Posterior vena cava (tissue), 2 donors: ENCODE results near the gene RIOK1. TPM values are rescaled to one million over a fixed set of nuclear protein-coding genes. Genes with fewer than 3 reads are reported as not detected.
"Not testable (repeated sequence)": the region's sequence is repeated elsewhere in the genome, so short reads cannot be mapped to it uniquely, and the experiment has no call there.

ENCODE experiments used
- DNase-seq: peaks from one replicate; pipeline ENCODE4 v3.0.0-alpha.2; 2020; ENCODE audit warnings: low spot score
- intact Hi-C, 2 donors: fragments of 100-400 bp; cut with DNase I; formaldehyde crosslinking; loops; one replicate each; pipeline versions ENCODE4 v1.14.1 to v1.14.2; 2022 to 2023
- total RNA-seq, 2 donors: library from RNA; stranded (reverse); fragmentation: NEBNext Ultra II Directional; extraction: Animal tissue kit (Norgen Biotek cat#: 25700); gene quantifications; one replicate each; pipeline ENCODE4 v1.2.1, GENCODE V29; 2021
- donor health status: DM: yes; HTN: yes; CAD: no.
- donor health status: DM: yes; HTN: yes; CAD: no.

The RIOK1 gene
- total RNA-seq, 2 donors from 2014 or later = 18.9 to 20.7 TPM

DNA sequence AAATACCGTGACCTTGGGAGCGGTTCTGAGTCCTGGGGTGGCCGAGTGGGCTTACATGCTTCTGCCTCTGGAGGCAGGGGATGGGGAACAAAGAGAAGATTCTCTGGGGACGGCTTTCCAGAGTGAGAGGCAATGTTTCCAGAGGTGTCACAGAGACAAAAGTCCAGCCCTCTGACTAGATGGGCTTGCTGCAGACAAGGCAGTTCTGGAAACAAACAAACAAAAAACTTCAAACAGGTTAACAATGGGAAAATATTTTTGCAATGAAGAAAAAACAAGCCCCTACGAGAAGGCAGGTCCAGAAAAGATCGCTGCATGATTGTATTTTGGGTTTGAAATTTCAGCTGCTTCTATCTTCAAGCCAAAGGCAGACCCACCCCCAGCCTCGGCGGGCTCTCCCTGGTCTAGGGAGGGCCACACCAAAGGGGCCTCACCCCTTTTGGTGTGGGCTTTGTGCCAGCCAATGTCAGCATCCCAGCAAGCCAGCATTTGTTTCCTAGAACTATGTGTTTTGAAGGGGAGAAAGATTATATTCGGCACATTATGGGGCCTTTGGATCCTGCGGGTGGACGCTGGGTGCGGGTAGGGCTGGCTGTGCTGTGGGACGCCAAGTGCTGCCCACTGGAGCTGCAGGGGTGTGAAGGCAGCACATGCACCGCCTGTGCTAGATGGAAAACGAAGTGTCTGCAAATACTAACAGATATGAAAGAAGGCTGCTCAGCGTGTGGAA, 42.9 kb downstream of the RIOK1 start:
- no peak for DNase-seq
- intact Hi-C loops = no loop called here

DNA sequence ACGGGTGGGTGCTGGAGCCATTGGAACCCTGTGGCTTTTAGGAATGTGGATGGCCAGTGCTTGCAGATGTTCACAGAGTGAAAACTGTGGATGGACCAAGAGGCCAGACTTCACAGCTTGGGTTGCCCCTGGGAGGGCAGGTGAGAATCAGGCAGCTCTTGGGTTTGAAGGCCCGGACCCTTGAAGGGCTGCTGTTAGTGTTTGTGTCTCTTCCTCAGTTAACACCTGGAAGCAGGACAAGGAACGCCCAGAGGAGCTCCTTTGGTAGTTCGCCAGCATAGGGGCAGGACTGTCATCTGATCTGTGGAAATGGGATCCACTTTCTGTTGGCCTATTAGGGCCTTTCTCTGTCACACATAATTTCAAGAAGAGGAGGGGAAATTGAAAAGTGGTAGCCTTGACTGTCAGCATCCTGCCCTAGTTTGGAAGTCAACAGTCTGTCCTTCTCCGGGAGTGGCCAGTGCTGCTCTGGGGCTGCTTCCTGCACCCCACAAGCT, 43.6 kb downstream of the RIOK1 start:
- intact Hi-C loops = no loop called here
- no peak for DNase-seq

- DNase-seq = no peak
- intact Hi-C loops = no loop called here
These were observed 45.1 kb downstream of the RIOK1 start for GRCh38 chr6:7434672-7435071.

DNA sequence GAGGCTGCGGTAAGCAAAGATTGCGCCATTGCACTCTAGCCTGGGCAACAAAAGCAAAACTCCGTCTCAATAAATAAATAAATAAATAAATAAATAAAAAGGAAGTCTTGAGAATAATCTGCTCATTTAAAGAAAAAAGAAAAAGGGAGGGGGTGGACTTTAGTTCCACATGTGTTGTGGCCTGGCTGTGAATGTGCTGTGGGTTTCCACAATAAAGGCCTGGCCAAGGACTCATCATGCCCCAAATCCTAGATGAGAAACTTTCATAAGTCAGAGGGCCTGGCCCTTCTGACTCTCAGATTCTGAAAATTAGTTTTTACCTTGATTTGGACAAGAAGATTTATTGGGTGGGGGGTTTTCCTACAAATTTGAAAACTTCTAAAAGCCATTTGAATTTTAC, 48.4 kb downstream of the RIOK1 start:
- no peak for DNase-seq
- intact Hi-C loops = no loop called here

DNA sequence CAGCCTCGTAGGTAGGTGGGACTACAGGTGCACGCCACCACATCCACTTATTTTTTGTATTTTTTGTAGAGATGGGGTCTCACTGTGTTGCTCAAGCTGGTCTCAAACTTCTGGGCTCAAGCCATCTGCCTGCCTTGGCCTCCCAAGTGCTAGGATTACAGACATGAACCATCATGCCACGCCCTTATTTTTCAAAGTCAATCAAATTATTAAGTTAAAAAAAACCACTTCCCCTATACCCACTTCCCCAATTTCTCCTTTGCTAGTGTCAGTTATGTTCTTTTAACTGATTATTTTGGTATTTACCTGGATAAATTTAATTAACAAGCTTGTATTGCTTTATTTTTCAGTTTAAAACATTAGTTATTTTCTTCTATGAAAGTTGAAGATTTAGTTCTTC, 49.6 kb downstream of the RIOK1 start:
- no peak for DNase-seq
- intact Hi-C loops = no loop called here

DNA sequence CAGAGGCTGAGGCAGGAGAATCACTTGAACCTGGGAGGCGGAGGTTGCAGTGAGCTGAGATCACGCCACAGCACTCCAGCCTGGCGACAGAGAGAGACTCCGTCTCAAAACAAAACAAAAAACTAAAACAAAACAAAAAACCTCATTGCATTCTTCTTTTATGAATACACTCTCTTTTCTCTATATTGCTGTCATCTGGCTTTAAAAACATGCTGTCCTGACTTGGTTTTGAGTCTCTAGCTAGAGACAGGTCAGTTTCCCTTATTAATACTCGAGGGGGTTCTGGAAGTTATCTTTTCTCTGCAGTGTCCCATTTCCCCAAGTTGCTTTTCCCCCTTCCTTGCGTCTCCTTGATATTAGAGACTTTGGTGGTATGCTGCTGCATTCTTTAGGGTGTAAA, 50.9 kb downstream of the RIOK1 start:
- intact Hi-C loops = no loop called here
- no peak for DNase-seq

GRCh38 chr6:7441048-7441775, 51.6 kb downstream of the RIOK1 start:
- no peak for DNase-seq
- intact Hi-C loops = no loop called here

DNA sequence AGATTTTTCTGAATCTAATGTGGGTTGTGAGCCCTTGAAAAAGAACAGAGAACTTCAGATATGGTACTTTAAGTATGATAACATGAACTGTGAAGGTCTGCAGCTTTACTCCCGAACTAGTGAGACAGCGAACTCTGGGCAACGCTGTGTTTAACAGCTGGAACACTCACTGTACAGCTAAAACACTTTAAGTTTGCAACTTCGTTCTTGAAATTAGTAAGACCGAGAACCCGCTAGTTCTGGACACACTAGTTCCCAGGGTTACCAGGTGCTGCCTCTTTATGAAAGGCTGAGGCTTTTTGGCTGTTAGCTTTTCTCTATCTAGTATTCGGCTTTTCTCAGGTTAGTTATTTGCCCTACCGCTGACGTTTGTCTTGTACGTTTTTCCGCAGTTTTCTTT, 52.9 kb downstream of the RIOK1 start:
- intact Hi-C loops = no loop called here
- no peak for DNase-seq

DNA sequence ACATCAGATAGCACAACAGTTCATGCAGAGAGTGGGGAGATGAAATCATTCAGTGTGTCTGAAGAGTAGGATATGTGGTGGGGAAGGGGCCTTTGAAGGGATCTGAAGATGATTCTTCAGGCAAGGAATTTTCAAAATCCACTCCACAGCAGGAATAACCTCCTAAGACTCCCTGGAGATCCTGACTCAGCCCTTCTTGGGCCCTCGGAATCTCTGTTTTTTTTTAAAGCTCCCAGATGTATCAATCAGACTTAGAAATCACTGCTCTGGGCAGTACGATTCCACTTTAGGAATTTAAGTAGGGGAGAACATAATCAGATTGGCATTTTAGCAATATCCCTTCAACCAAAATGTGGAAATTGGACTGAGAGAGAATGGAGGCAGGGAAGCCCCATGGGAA, 55.5 kb downstream of the RIOK1 start:
- DNase-seq = no peak
- intact Hi-C loops = loop anchor here in 1 of 2 donors (5.0 kb wide), 1 partner anchor 517 kb away; no protein-coding TSS in a partner anchor

DNA sequence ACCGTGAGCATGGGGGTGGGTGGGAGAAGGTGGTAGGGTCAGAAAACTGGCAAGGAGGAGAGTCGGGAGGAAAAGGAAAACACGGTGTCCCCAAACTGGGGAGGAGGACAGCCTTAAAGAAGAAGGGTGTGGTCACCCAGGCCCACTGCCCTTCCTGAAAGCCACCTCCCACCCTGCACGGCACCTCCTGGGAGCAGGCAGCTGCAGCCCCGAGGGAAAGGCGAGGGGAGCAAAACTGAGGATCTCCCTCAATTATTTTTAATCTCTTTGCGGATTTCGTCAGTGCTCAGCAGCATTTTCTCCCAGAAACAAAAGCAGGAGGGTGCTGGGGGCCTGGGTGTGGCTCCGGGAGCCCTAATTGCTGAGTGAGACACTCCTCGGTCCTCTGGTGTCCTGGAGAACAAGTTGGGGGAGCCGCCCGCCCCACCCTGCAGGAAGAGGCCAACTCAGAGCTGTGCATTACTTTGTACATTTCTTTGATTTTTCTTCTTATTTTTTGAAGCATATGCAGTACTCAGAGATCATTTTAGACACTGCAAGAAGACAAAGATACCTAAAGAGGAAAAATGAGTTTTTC, 56.4 kb downstream of the RIOK1 start:
- intact Hi-C loops = loop anchor here in 1 of 2 donors (5.0 kb wide), 1 partner anchor 516 kb away; no protein-coding TSS in a partner anchor
- DNase-seq = no peak

DNA sequence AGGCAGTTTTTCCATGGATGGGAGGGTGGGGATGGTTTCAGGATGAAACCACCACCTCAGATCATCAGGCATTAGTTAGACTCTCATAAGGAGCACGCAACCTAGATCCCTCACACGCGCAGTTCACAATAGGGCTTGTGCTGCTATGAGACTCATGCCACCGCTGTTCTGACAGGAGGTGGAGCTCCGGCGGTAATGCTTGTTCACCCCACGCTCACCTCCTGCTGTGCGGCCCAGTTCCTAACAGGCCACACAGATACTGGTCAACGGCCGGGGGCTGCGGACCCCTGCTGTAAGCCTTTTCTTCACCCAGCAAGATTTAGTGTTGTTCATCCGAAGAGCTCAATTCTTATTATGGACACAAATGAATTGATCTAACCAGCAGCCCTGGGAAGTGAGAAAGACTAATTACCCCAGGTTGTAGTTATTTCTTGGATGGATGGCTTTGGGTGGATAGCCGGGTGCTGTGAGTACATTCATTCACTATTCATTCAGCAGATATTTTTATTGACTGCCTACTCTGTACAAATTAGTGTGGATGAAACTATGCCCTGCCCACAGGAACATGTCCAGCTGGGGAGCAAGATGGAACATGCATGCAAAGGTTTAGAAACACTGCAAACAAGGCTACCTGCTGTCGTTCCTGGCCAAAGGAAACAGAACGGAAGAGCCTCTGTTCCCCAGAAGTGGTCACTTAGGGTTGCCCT, 57.2 kb downstream of the RIOK1 start:
- no peak for DNase-seq
- intact Hi-C loops = loop anchor here in 1 of 2 donors (5.0 kb wide), 1 partner anchor 516 kb away; no protein-coding TSS in a partner anchor

GRCh38 chr6:7448232-7448631, 58.6 kb downstream of the RIOK1 start:
- DNase-seq = no peak

DNA sequence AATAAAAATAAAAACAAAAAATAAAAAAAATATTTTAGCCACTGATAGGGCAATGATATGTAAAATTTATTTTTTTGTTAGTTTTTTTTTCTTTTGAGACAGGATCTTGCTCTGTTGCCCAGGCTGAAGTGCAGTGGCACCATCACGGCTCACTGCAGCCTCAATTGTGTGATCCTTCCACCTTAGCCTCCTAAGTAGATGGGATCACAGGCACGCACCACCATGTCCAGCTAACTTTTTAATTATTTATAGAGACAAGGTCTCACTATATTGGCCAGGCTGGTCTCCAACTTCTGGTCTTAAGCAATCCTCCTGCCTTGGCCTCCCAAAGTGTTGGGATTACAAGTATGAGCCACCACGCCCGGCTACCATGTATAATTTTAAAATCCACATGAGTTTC, 59.4 kb downstream of the RIOK1 start:
- intact Hi-C loops = loop anchor here in 1 of 2 donors (5.0 kb wide), 1 partner anchor 513 kb away; no protein-coding TSS in a partner anchor
- no peak for DNase-seq

More at GRCh38 chr6:7448232-7448631, 58.6 kb downstream of the RIOK1 start:
- intact Hi-C loops = loop anchor here in 1 of 2 donors (5.0 kb wide), 1 partner anchor 514 kb away; no protein-coding TSS in a partner anchor

- intact Hi-C loops = no loop called here
These were observed 61.7 kb downstream of the RIOK1 start for GRCh38 chr6:7451326-7451725.

DNA sequence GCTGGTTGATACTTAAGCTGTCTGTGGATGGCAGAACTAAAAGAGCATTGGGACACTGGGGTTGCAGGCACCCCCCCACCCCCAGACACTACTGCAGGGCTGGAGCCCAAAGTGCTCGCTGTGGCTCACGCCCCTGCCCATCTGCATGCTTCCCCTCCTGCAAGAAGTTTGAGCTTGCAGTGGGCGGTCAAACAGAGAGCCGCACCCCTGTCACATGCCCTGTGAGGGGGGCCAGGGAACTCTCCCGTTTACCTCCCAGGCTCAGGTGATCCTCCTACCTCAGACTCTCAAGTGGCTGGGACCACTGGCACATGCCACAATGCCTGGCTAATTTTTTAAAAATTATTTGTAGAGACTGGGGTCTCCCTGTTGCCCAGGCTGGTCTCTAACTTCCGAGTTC, 63.3 kb downstream of the RIOK1 start:
- no peak for DNase-seq
- intact Hi-C loops = no loop called here

More at GRCh38 chr6:7451326-7451725, 61.7 kb downstream of the RIOK1 start:
- DNase-seq = no peak

- no peak for DNase-seq
- intact Hi-C loops = no loop called here
These were observed 65.2 kb downstream of the RIOK1 start for GRCh38 chr6:7454696-7455358.

DNA sequence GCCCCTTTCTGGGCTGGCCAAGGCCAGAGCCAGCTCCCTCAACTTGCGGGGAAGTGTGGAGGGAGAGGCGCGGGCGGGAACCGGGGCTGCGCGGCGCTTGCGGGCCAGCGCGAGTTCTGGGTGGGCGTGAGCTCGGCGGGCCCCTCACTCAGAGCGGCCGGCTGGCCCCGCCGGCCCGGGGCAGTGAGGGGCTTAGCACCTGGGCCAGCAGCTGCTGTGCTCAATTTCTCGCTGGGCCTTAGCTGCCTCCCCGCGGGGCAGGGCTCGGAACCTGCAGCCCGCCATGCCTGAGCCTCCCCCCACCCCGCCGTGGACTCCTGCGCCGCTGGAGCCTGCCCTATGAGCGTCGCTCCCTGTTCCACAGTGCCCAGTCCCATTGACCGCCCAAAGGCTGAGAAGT, 66.7 kb downstream of the RIOK1 start:
- DNase-seq, intact Hi-C loops: not testable (repeated sequence)

- DNase-seq = no peak
- intact Hi-C loops = no loop called here
These were observed 71.8 kb downstream of the RIOK1 start for GRCh38 chr6:7461416-7461815.

GRCh38 chr6:7463785-7464184, 74.2 kb downstream of the RIOK1 start:
- intact Hi-C loops = no loop called here
- no peak for DNase-seq
